IMR-90 (cell line): Measurements from ENCODE around the gene BRWD1. TPM values are rescaled to one million over a fixed set of nuclear protein-coding genes. Genes with fewer than 3 reads are reported as not detected.
"Not testable (repeated sequence)": the region's sequence is repeated elsewhere in the genome, so short reads cannot be mapped to it uniquely, and the experiment has no call there.

Experiments used
- ATAC-seq: fragments of 200-7000 bp; cut with Tn5 transposase; 2 replicates; pipeline ENCODE4 v1.9.1; 2020; ENCODE audit warnings: low read depth, mild to moderate bottlenecking, moderate library complexity
- BruUV-seq: library from RNA; stranded (reverse); fragments of 400-500 nt; replicated peaks from 2 replicates; lab custom pipeline; 2021; lab: Mats Ljungman, UMichigan
- CTCF ChIA-PET: fragments of 300-600 bp; formaldehyde crosslinking; extraction: SDS; loops from one replicate; lab custom pipeline; 2021; ENCODE audit warnings: antibody characterized with exemption; lab: Yijun Ruan, JAX
- POLR2A ChIA-PET: fragments of 300-600 bp; sonication (Branson Sonifier 250); formaldehyde crosslinking; loops from one replicate; lab custom pipeline; 2022; ENCODE audit warnings: antibody characterized with exemption; ENCODE audit not compliant: unreplicated experiment; lab: Charles Lee
- DNase-seq: peaks from one replicate; pipeline ENCODE4 v3.0.0; 2013
- H2AFZ ChIP-seq: replicated peaks from 2 replicates; pipeline ENCODE3; 2013; ENCODE audit warnings: low read length, mild to moderate bottlenecking; ENCODE audit not compliant: poor library complexity
- H2AK5ac ChIP-seq: 2 replicates; pipeline ENCODE4 v1.6.1; 2013; ENCODE audit warnings: low read depth, low read length, inconsistent platforms
- H2AK9ac ChIP-seq: replicated peaks from 2 replicates; pipeline ENCODE3; 2013; ENCODE audit warnings: mild to moderate bottlenecking, low read depth, low read length, moderate library complexity; ENCODE audit not compliant: poor library complexity
- H2BK120ac ChIP-seq: 2 replicates; pipeline ENCODE4 v1.6.1; 2013; ENCODE audit warnings: low read depth, low read length, inconsistent platforms
- H2BK15ac ChIP-seq: 3 replicates; pipeline ENCODE4 v1.6.1; 2013; ENCODE audit warnings: low read depth, low read length, inconsistent platforms
- H2BK20ac ChIP-seq: 2 replicates; pipeline ENCODE4 v1.6.1; 2013; ENCODE audit warnings: low read depth, mild to moderate bottlenecking, inconsistent platforms, low read length, moderate library complexity
- H2BK5ac ChIP-seq: 2 replicates; pipeline ENCODE4 v1.6.1; 2013; ENCODE audit warnings: mild to moderate bottlenecking, low read depth, low read length, inconsistent platforms; ENCODE audit not compliant: poor library complexity, severe bottlenecking
- H3K14ac ChIP-seq: replicated peaks from 2 replicates; pipeline ENCODE4 v1.6.1; 2013; ENCODE audit warnings: low read depth, low read length, inconsistent platforms
- H3K18ac ChIP-seq: 2 replicates; pipeline ENCODE4 v1.6.1; 2013; ENCODE audit warnings: low read depth, low read length, control low read depth
- H3K23ac ChIP-seq: 2 replicates; pipeline ENCODE4 v1.6.1; 2013; ENCODE audit warnings: low read depth, low read length, inconsistent platforms
- H3K27ac ChIP-seq: 2 replicates; pipeline ENCODE4 v1.5.1; 2013; ENCODE audit warnings: mild to moderate bottlenecking, control low read depth, low read length; ENCODE audit not compliant: insufficient read depth
- H3K27me3 ChIP-seq: 2 replicates; pipeline ENCODE4 v1.6.1; 2013; ENCODE audit warnings: low read length; ENCODE audit not compliant: control insufficient read depth, insufficient read depth
- H3K36me3 ChIP-seq: 2 replicates; pipeline ENCODE4 v1.6.1; 2013; ENCODE audit warnings: low read length, mixed read lengths; ENCODE audit not compliant: control insufficient read depth, insufficient read depth
- H3K4ac ChIP-seq: 2 replicates; pipeline ENCODE4 v1.6.1; 2013; ENCODE audit warnings: low read depth, low read length, inconsistent platforms
- H3K4me1 ChIP-seq: 2 replicates; pipeline ENCODE4 v1.6.1; 2013; ENCODE audit warnings: low read length, mixed read lengths; ENCODE audit not compliant: control insufficient read depth, insufficient read depth
- H3K4me2 ChIP-seq: 2 replicates; pipeline ENCODE4 v1.6.1; 2013; ENCODE audit warnings: low read depth, mild to moderate bottlenecking, control low read depth, low read length, moderate library complexity
- H3K4me3 ChIP-seq: 2 replicates; pipeline ENCODE4 v1.5.1; 2013; ENCODE audit warnings: low read depth, mild to moderate bottlenecking, control low read depth, low read length, moderate library complexity; ENCODE audit not compliant: insufficient read depth
- H3K56ac ChIP-seq: 2 replicates; pipeline ENCODE4 v1.6.1; 2013; ENCODE audit warnings: low read length, inconsistent platforms; ENCODE audit not compliant: insufficient read depth; ENCODE audit errors: extremely low read depth
- H3K79me1 ChIP-seq, 2 experiments: 2 replicates each; pipeline ENCODE4 v1.6.1; 2013; ENCODE audit warnings: low read length in 2 of 2, inconsistent platforms in 1 of 2, low read depth in 1 of 2
- H3K9ac ChIP-seq: 2 replicates; pipeline ENCODE4 v1.6.1; 2013; ENCODE audit warnings: low read depth, low read length, control low read depth
- H3K9me1 ChIP-seq: 2 replicates; pipeline ENCODE4 v1.6.1; 2013; ENCODE audit warnings: low read length, inconsistent platforms; ENCODE audit not compliant: insufficient read depth
- H3K9me3 ChIP-seq: 2 replicates; pipeline ENCODE4 v1.6.1; 2013; ENCODE audit warnings: low read length; ENCODE audit not compliant: control insufficient read depth, insufficient read depth
- H4K20me1 ChIP-seq: 2 replicates; pipeline ENCODE4 v1.6.1; 2013; ENCODE audit warnings: low read length, inconsistent platforms; ENCODE audit not compliant: insufficient read depth
- H4K5ac ChIP-seq: 2 replicates; pipeline ENCODE4 v1.6.1; 2013; ENCODE audit warnings: mild to moderate bottlenecking, low read depth, low read length, control low read depth
- H4K8ac ChIP-seq, 2 experiments: 2 replicates each; pipeline ENCODE4 v1.6.1; 2013; ENCODE audit warnings: low read depth in 2 of 2, low read length in 2 of 2, control low read depth in 1 of 2, inconsistent platforms in 1 of 2
- H4K91ac ChIP-seq: 2 replicates; pipeline ENCODE4 v1.6.1; 2013; ENCODE audit warnings: low read depth, low read length, inconsistent platforms; ENCODE audit not compliant: insufficient read depth
- CTCF ChIP-seq: conservative IDR thresholded peaks from 2 replicates; pipeline ENCODE4 v1.5.1; 2012; ENCODE audit warnings: mild to moderate bottlenecking, low read depth, low read length, improper control_type of control experiment
- RAD21 ChIP-seq: IDR thresholded peaks from 2 replicates; pipeline ENCODE4 v1.6.1; 2012; ENCODE audit warnings: low read length, improper control_type of control experiment
- SMC3 ChIP-seq: fragments of 150-350 bp; IDR thresholded peaks from 2 replicates; pipeline ENCODE4 v1.6.1; 2016; ENCODE audit warnings: low read depth, mild to moderate bottlenecking, antibody characterized with exemption, low read length, moderate library complexity
- WGBS, 2 experiments: methylation state at CpG; one replicate each; pipeline versions ENCODE4 v1.1.5 to v1.1.7; 2013; ENCODE audit warnings: missing lambda C conversion rate in 2 of 2; ENCODE audit not compliant: insufficient read length in 1 of 2; ENCODE audit errors: extremely low coverage in 2 of 2; 5-methylcytosine and 5-hydroxymethylcytosine counted together
- dilution Hi-C: fragments of 300-500 bp; cut with HindIII; formaldehyde crosslinking; loops from one replicate; pipeline ENCODE4 v1.14.3; 2018; ENCODE audit warnings: low sequenced_read_pairs; ENCODE audit not compliant: unreplicated experiment
- in situ Hi-C: fragments of 300-500 bp; cut with MboI; formaldehyde crosslinking; loops from 3 replicates; pipeline ENCODE4 v1.14.3; 2019; ENCODE audit warnings: low sequenced_read_pairs, inconsistent platforms, mixed read lengths
- intact Hi-C: fragments of 100-400 bp; cut with micrococcal nuclease; formaldehyde crosslinking; loops from 2 replicates; pipeline ENCODE4 v1.10.0; 2022
- polyA plus RNA-seq, 3 experiments: library from polyadenylated mRNA; depleted of rRNA; stranded (reverse); fragments of >200 nt; gene quantifications; 2 replicates each; pipeline ENCODE4 v1.2.3, GENCODE V29; 2012; ENCODE audit warnings: low replicate concordance in 1 of 3
- total RNA-seq: library from RNA; depleted of rRNA; stranded (reverse); fragments of >200 nt; gene quantifications from 2 replicates; pipeline ENCODE4 v1.2.3, GENCODE V29; 2012

The BRWD1 gene
- total and polyA plus RNA-seq, 2 of the 4 experiments (the other 2 are of a cell fraction) = 6.7 to 28.7 TPM

GRCh38 chr21:39136138-39136537 is 177.3 kb downstream of the BRWD1 start:
- H2BK20ac ChIP-seq, H3K36me3 ChIP-seq, H2AFZ ChIP-seq, H2AK9ac ChIP-seq, H3K18ac ChIP-seq, H3K9ac ChIP-seq, H2BK15ac ChIP-seq, H4K5ac ChIP-seq, H3K4me1 ChIP-seq, H4K8ac ChIP-seq, H3K23ac ChIP-seq, H3K9me1 ChIP-seq, H3K27ac ChIP-seq, H2BK5ac ChIP-seq, H3K56ac ChIP-seq, H3K79me1 ChIP-seq, H4K20me1 ChIP-seq, dilution Hi-C loops, H3K4me2 ChIP-seq, H3K14ac ChIP-seq, H2AK5ac ChIP-seq, H3K9me3 ChIP-seq, H4K91ac ChIP-seq, in situ Hi-C loops, BruUV-seq, H3K4me3 ChIP-seq: not testable (repeated sequence)
- peak; percentile 63 for TF ChIP-seq RAD21
- TF ChIP-seq CTCF = peak; percentile 44
- TF ChIP-seq SMC3 = peak; percentile 55
- Histone ChIP-seq H3K4ac (0 out of 2 replicates have a peak overlapping the region, but pooled peaks have one; percentile 5), H2BK120ac (0 out of 2 replicates have a peak overlapping the region, but pooled peaks have one; percentile 8), H3K27me3 (peaks cover 11% of the 10 kb centered on the region)
- ChIA-PET CTCF (interaction anchor here (1.4 to 1.5 kb wide), 2 partner anchors 39 to 631 kb away, joined by 3 to 4 read pairs; no protein-coding TSS in a partner anchor), POLR2A (interaction anchor here (0.6 kb wide), 1 partner anchor 413 kb away, joined by 3 read pairs; no protein-coding TSS in a partner anchor)
- intact Hi-C loops = loop anchor here (5.0 kb wide), 2 partner anchors 754 to 779 kb away; no protein-coding TSS in a partner anchor
- 70% methylated on average over 2 of the region's 8 CpGs; no CpG with 5 or more reads in 1 of the 2 experiments for WGBS, 2 experiments
- ATAC-seq = peak; percentile 72
- DNase-seq = peak; percentile 50
